Measurements from ENCODE around the gene GALC. TPM values are rescaled to one million over a fixed set of nuclear protein-coding genes. Genes with fewer than 3 reads are reported as not detected.

GALC gene
- total and polyA plus RNA-seq, 10 donors: 3.8 to 61.7 (median 35.9) TPM

Small RNAs within 50 kb of the gene (small RNA-seq; reads per million reads assigned to genes)
- gene RNU6-835P: 0 reads per million in 4 donors

Other genes with a start within 250 kb of the GALC start
- gene GPR65, start 12.0 kb upstream of the GALC start, total RNA-seq: 10 to 100 TPM; 13.7 to 28.6 (median 16.1) TPM
- 10 to 100 TPM in 1 of 3 donors, 1 to 10 TPM in 2; 9.4 to 10.7 (median 9.8) TPM for gene GPR65, start 12.0 kb upstream of the GALC start, polyA plus RNA-seq